GM12801 (cell line): Measurements from ENCODE around the gene SMAD4.

ENCODE experiments used
- CTCF ChIP-seq: IDR thresholded peaks from one replicate; pipeline ENCODE4 v1.5.1; 2011; ENCODE audit warnings: control low read depth; ENCODE audit not compliant: insufficient read length; ENCODE audit errors: extremely low read depth

SMAD4 gene

GRCh38 chr18:51011709-51012108, 18.3 kb upstream of the SMAD4 start:
- no peak for TF ChIP-seq CTCF

GRCh38 chr18:51012441-51012840, 17.6 kb upstream of the SMAD4 start:
- no peak for TF ChIP-seq CTCF

- TF ChIP-seq CTCF = no peak
Observed at GRCh38 chr18:51013259-51013658, 16.8 kb upstream of the SMAD4 start.

GRCh38 chr18:51017140-51017879, 12.7 kb upstream of the SMAD4 start:
- TF ChIP-seq CTCF = no peak

GRCh38 chr18:51020536-51020935, 9.5 kb upstream of the SMAD4 start:
- TF ChIP-seq CTCF = no peak

- TF ChIP-seq CTCF = no peak
Observed at GRCh38 chr18:51021226-51021965, 8.6 kb upstream of the SMAD4 start.

GRCh38 chr18:51025512-51025911, 4.5 kb upstream of the SMAD4 start:
- no peak for TF ChIP-seq CTCF
